GM12878 (cell line): ENCODE results near the gene FASTK. TPM values are rescaled to one million over a fixed set of nuclear protein-coding genes. Genes with fewer than 3 reads are reported as not detected.

Source experiments
- ATF7 ChIP-seq: fragments of 450-650 bp; IDR thresholded peaks from 2 replicates; pipeline ENCODE4 v1.6.1; 2016; ENCODE audit warnings: low read depth, mild to moderate bottlenecking
- BACH1 ChIP-seq: fragments of 450-650 bp; IDR thresholded peaks from 2 replicates; pipeline ENCODE4 v1.6.1; 2017; ENCODE audit warnings: mild to moderate bottlenecking, borderline replicate concordance
- CHD2 ChIP-seq: IDR thresholded peaks from 2 replicates; pipeline ENCODE4 v1.6.1; 2011; ENCODE audit warnings: low read depth, low read length, improper control_type of control experiment, borderline replicate concordance
- CREM ChIP-seq: IDR thresholded peaks from 2 replicates; pipeline ENCODE4 v1.6.1; 2014; ENCODE audit warnings: antibody characterized with exemption, low read depth
- DPF2 ChIP-seq: fragments of 450-650 bp; IDR thresholded peaks from 2 replicates; pipeline ENCODE4 v1.6.1; 2017; ENCODE audit warnings: mild to moderate bottlenecking
- EP300 ChIP-seq, 2 experiments: fragments of 150-350 bp in 1 of 2; IDR thresholded peaks; 2 replicates each; pipeline ENCODE4 v1.6.1; 2011 to 2012; ENCODE audit warnings: low read depth in 2 of 2, low read length in 2 of 2, borderline replicate concordance in 1 of 2, improper control_type of control experiment in 1 of 2, inconsistent platforms in 1 of 2; ENCODE audit not compliant: control insufficient read depth in 1 of 2
- MXI1 ChIP-seq: fragments of 150-350 bp; IDR thresholded peaks from 2 replicates; pipeline ENCODE4 v1.6.1; 2011; ENCODE audit warnings: low read depth, mild to moderate bottlenecking, inconsistent platforms, low read length, improper control_type of control experiment
- MYC ChIP-seq: IDR thresholded peaks from 2 replicates; pipeline ENCODE4 v1.6.1; 2011; ENCODE audit warnings: mild to moderate bottlenecking, low read length, moderate library complexity, inconsistent platforms; ENCODE audit not compliant: insufficient read depth, insufficient replicate concordance, insufficient read length, severe bottlenecking
- NFXL1 ChIP-seq: fragments of 450-650 bp; IDR thresholded peaks from 2 replicates; pipeline ENCODE4 v1.6.1; 2017; ENCODE audit warnings: antibody characterized with exemption, mild to moderate bottlenecking, borderline replicate concordance
- POLR2AphosphoS5 ChIP-seq: IDR thresholded peaks from 2 replicates; pipeline ENCODE4 v1.6.1; 2011; ENCODE audit warnings: mild to moderate bottlenecking, low read length, inconsistent platforms
- RELA ChIP-seq: fragments of 450-650 bp; IDR thresholded peaks from 2 replicates; pipeline ENCODE4 v1.8.0; 2014; ENCODE audit warnings: borderline replicate concordance; ENCODE audit not compliant: partially characterized antibody
- RFX5 ChIP-seq: IDR thresholded peaks from 2 replicates; pipeline ENCODE4 v1.6.1; 2011; ENCODE audit warnings: low read depth, low read length, improper control_type of control experiment
- SIX5 ChIP-seq: IDR thresholded peaks from 2 replicates; pipeline ENCODE4 v1.6.1; 2011; ENCODE audit warnings: mild to moderate bottlenecking, low read depth, low read length, moderate library complexity; ENCODE audit not compliant: severe bottlenecking
- SRF ChIP-seq, 2 experiments: IDR thresholded peaks; 2 replicates each; pipeline ENCODE4 v1.6.1; 2011; ENCODE audit warnings: low read depth in 2 of 2, low read length in 2 of 2, mild to moderate bottlenecking in 1 of 2, moderate library complexity in 1 of 2
- SUZ12 ChIP-seq: fragments of 200-600 bp; sonication (generic); IDR thresholded peaks from one replicate; pipeline ENCODE4 v1.6.1; 2018; ENCODE audit warnings: antibody characterized with exemption, mild to moderate bottlenecking; ENCODE audit not compliant: unreplicated experiment
- TCF12 ChIP-seq: IDR thresholded peaks from 2 replicates; pipeline ENCODE4 v1.6.1; 2011; ENCODE audit warnings: low read depth, mild to moderate bottlenecking, low read length
- ZNF274 ChIP-seq: IDR thresholded peaks from one replicate; pipeline ENCODE4 v1.8.0; 2011; ENCODE audit not compliant: insufficient read length, insufficient read depth
- polyA plus RNA-seq, 11 experiments: library from polyadenylated mRNA; depleted of rRNA in 4 of 11; unstranded in 6 of 11; stranded (reverse) in 5 of 11; fragments of >200 nt; fragmentation: Nextera tagmentation in 4 of 11; fragmentation: Illumina TruSeq in 1 of 11; extraction: Ambion mirVana in 4 of 11; extraction: Trizol in 1 of 11; gene quantifications; 1 replicate in 1 of 11; 2 replicates in 10 of 11; pipeline versions ENCODE4 v1.2.1 to v1.2.3, GENCODE V29; 2011 to 2016; ENCODE audit warnings: inconsistent platforms in 2 of 11, missing spikeins in 2 of 11, low read depth in 1 of 11
- total RNA-seq, 4 experiments: library from RNA; depleted of rRNA in 3 of 4; stranded (reverse); fragments of >200 nt in 3 of 4; fragmentation: Illumina TruSeq in 1 of 4; extraction: Trizol in 1 of 4; gene quantifications; 2 replicates each; pipeline versions ENCODE4 v1.2.1 to v1.2.3, GENCODE V29; 2013 to 2021
- TF ChIP-seq, protein P1 (sequence below): IDR thresholded peaks from 2 replicates; pipeline ENCODE4 v1.6.1; 2011; ENCODE audit warnings: low read depth, mild to moderate bottlenecking, low read length, moderate library complexity, borderline replicate concordance; ENCODE audit errors: extremely low read depth
- TF ChIP-seq, protein P2 (sequence below): IDR thresholded peaks from 2 replicates; pipeline ENCODE4 v1.6.1; 2012; ENCODE audit warnings: low read depth, low read length, improper control_type of control experiment
- TF ChIP-seq, protein P3 (sequence below): IDR thresholded peaks from 2 replicates; pipeline ENCODE4 v1.6.1; 2011; ENCODE audit warnings: borderline replicate concordance, low read depth, mild to moderate bottlenecking, moderate library complexity, low read length; ENCODE audit not compliant: insufficient read depth, poor library complexity, severe bottlenecking
- TF ChIP-seq, protein P4 (sequence below): fragments of 450-650 bp; IDR thresholded peaks from 2 replicates; pipeline ENCODE4 v1.6.1; 2016; ENCODE audit warnings: mild to moderate bottlenecking, moderate library complexity, borderline replicate concordance

The FASTK gene
- total and polyA plus RNA-seq, 10 of the 15 experiments (the other 5 are each of a cell fraction or from before 2014, with no cell fraction given), result 0.19 to 102 (median 54.5) TPM

DNA sequence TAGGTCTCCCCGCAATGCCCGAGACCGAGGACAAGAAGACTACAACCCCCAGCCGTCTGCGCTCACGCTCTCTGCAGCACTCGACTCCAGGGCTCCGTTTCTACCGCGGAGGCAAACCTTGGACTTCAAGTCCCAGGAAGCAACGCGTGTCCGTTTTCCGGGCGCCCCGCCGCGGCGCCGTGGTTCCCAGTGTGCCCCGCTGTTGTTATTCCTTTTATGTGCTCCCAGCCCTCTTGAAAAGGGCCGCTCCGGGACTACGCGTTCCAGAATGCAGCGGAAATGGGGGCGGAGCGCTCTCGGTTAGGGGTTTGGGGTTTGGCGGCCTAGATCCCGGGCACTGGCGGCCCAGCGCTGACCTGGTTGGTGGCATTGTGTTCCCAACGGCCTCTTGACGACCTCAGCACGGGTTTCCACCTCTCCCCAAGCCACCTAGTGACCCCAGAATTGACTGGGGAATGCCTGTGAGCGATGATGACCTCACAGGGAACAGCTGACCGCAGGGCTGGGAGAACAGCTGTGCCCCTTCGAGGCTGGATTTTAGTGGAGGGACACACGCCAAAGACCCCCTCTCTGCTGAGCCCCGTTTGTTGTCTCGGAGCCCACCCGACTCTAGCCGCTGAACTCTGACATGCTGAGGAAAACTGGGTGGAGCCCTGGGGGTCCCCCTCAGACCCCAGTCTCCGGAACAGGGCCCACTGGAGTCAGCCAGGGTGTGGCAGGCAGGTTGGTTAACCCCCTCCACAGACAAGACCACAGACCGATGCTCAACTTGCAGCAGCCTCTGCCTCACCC is 22.4 kb downstream of the FASTK start (continued):
- TF ChIP-seq, protein P1, sequence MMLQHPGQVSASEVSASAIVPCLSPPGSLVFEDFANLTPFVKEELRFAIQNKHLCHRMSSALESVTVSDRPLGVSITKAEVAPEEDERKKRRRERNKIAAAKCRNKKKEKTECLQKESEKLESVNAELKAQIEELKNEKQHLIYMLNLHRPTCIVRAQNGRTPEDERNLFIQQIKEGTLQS, result no peak
- TF ChIP-seq SUZ12 (no peak), BACH1 (peak; percentile 61; the same call in 1 of the 2 replicates), CREM (peak; percentile 94), SIX5 (peak; percentile 96), DPF2 (peak; percentile 57), MYC (no peak), NFXL1 (no peak), TCF12 (no peak), RELA (peak; percentile 29), MXI1 (peak; percentile 69), POLR2AphosphoS5 (no peak), RFX5 (no peak), ZNF274 (no peak), SRF (IDR thresholded peaks at IDR 0.05; ENCODE audit: low read depth in 2 of 2, low read length in 2 of 2) (no peak; a peak in 1 of 4 replicates), ATF7 (peak; percentile 67; the same call in 1 of the 2 replicates), EP300 (IDR thresholded peaks at IDR 0.05; ENCODE audit: borderline replicate concordance in 1 of 2, control insufficient read depth in 1 of 2, low read depth in 2 of 2, low read length in 2 of 2) (peak in 1 of 2 experiments; percentile 8; a peak in 1 of 4 replicates), CHD2 (peak; percentile 73)
- TF ChIP-seq, protein P2, sequence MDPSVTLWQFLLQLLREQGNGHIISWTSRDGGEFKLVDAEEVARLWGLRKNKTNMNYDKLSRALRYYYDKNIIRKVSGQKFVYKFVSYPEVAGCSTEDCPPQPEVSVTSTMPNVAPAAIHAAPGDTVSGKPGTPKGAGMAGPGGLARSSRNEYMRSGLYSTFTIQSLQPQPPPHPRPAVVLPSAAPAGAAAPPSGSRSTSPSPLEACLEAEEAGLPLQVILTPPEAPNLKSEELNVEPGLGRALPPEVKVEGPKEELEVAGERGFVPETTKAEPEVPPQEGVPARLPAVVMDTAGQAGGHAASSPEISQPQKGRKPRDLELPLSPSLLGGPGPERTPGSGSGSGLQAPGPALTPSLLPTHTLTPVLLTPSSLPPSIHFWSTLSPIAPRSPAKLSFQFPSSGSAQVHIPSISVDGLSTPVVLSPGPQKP, result peak; percentile 43; the same call in 1 of the 2 replicates
- TF ChIP-seq, protein P3, sequence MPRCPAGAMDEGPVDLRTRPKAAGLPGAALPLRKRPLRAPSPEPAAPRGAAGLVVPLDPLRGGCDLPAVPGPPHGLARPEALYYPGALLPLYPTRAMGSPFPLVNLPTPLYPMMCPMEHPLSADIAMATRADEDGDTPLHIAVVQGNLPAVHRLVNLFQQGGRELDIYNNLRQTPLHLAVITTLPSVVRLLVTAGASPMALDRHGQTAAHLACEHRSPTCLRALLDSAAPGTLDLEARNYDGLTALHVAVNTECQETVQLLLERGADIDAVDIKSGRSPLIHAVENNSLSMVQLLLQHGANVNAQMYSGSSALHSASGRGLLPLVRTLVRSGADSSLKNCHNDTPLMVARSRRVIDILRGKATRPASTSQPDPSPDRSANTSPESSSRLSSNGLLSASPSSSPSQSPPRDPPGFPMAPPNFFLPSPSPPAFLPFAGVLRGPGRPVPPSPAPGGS, result no peak
- TF ChIP-seq, protein P4, sequence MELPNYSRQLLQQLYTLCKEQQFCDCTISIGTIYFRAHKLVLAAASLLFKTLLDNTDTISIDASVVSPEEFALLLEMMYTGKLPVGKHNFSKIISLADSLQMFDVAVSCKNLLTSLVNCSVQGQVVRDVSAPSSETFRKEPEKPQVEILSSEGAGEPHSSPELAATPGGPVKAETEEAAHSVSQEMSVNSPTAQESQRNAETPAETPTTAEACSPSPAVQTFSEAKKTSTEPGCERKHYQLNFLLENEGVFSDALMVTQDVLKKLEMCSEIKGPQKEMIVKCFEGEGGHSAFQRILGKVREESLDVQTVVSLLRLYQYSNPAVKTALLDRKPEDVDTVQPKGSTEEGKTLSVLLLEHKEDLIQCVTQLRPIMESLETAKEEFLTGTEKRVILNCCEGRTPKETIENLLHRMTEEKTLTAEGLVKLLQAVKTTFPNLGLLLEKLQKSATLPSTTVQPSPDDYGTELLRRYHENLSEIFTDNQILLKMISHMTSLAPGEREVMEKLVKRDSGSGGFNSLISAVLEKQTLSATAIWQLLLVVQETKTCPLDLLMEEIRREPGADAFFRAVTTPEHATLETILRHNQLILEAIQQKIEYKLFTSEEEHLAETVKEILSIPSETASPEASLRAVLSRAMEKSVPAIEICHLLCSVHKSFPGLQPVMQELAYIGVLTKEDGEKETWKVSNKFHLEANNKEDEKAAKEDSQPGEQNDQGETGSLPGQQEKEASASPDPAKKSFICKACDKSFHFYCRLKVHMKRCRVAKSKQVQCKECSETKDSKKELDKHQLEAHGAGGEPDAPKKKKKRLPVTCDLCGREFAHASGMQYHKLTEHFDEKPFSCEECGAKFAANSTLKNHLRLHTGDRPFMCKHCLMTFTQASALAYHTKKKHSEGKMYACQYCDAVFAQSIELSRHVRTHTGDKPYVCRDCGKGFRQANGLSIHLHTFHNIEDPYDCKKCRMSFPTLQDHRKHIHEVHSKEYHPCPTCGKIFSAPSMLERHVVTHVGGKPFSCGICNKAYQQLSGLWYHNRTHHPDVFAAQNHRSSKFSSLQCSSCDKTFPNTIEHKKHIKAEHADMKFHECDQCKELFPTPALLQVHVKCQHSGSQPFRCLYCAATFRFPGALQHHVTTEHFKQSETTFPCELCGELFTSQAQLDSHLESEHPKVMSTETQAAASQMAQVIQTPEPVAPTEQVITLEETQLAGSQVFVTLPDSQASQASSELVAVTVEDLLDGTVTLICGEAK, result peak; percentile 90
